Fibroblast of upper back skin (primary cell): Measurements from ENCODE around the gene ADGRG6.

Experiments used
- DNase-seq: peaks from one replicate; pipeline ENCODE4 v3.0.0-alpha.2; 2013

ADGRG6 gene

GRCh38 chr6:142292166-142292924, 9.5 kb upstream of the ADGRG6 start:
- no peak for DNase-seq

GRCh38 chr6:142293121-142293520, 8.7 kb upstream of the ADGRG6 start:
- no peak for DNase-seq

- no peak for DNase-seq
These were observed 7.1 kb upstream of the ADGRG6 start for GRCh38 chr6:142294679-142295078.

- DNase-seq, result no peak
These were observed 4.7 kb upstream of the ADGRG6 start for GRCh38 chr6:142296975-142297604.

- DNase-seq, result no peak
These were observed 4.2 kb upstream of the ADGRG6 start for GRCh38 chr6:142297605-142297995.

GRCh38 chr6:142297996-142298753, 3.6 kb upstream of the ADGRG6 start:
- DNase-seq, result peak; percentile 91

- DNase-seq, result no peak
These were observed 1.5 kb upstream of the ADGRG6 start for GRCh38 chr6:142300302-142300701.

GRCh38 chr6:142300758-142301650, 803 bp upstream of the ADGRG6 start:
- peak; percentile 78 for DNase-seq

GRCh38 chr6:142302421-142303175, 791 bp downstream of the ADGRG6 start:
- no peak for DNase-seq

GRCh38 chr6:142303176-142303533, 1.3 kb downstream of the ADGRG6 start:
- no peak for DNase-seq

GRCh38 chr6:142304241-142304640, 2.4 kb downstream of the ADGRG6 start:
- no peak for DNase-seq

- no peak for DNase-seq
These were observed 4.9 kb downstream of the ADGRG6 start for GRCh38 chr6:142306736-142307135.

GRCh38 chr6:142307963-142308748, 6.3 kb downstream of the ADGRG6 start:
- DNase-seq, result no peak

- no peak for DNase-seq
These were observed 7.6 kb downstream of the ADGRG6 start for GRCh38 chr6:142309426-142309825.

GRCh38 chr6:142313284-142313683, 11.5 kb downstream of the ADGRG6 start:
- DNase-seq, result peak; percentile 61

GRCh38 chr6:142316791-142317368, 15.1 kb downstream of the ADGRG6 start:
- no peak for DNase-seq

- no peak for DNase-seq
These were observed 16.9 kb downstream of the ADGRG6 start for GRCh38 chr6:142318714-142319113.

- no peak for DNase-seq
These were observed 18.6 kb downstream of the ADGRG6 start for GRCh38 chr6:142320366-142320765.

GRCh38 chr6:142321451-142321850, 19.6 kb downstream of the ADGRG6 start:
- DNase-seq, result no peak

GRCh38 chr6:142322066-142322465, 20.3 kb downstream of the ADGRG6 start:
- DNase-seq, result no peak
